Skeletal muscle satellite cell (primary cell): ENCODE data around the gene NR4A3.
"Not testable (repeated sequence)": the region's sequence is repeated elsewhere in the genome, so short reads cannot be mapped to it uniquely, and the experiment has no call there.

ENCODE experiments used
- H3K27me3 ChIP-seq: 2 replicates; pipeline ENCODE4 v1.7.0; 2013; ENCODE audit warnings: low read length; ENCODE audit not compliant: control insufficient read depth, insufficient read depth
- H3K36me3 ChIP-seq: 2 replicates; pipeline ENCODE4 v1.7.0; 2013; ENCODE audit warnings: mild to moderate bottlenecking, control low read depth, low read length; ENCODE audit not compliant: insufficient read depth
- H3K4me1 ChIP-seq: 2 replicates; pipeline ENCODE4 v1.7.0; 2013; ENCODE audit warnings: low read length; ENCODE audit not compliant: control insufficient read depth, insufficient read depth
- H3K4me2 ChIP-seq: 2 replicates; pipeline ENCODE4 v1.7.0; 2013; ENCODE audit warnings: mild to moderate bottlenecking, low read length
- H3K4me3 ChIP-seq: 2 replicates; pipeline ENCODE4 v1.7.0; 2013; ENCODE audit warnings: low read length
- H3K9ac ChIP-seq: 2 replicates; pipeline ENCODE4 v1.7.0; 2013; ENCODE audit warnings: mild to moderate bottlenecking, low read depth, low read length, moderate library complexity
- H3K9me3 ChIP-seq: replicated peaks from 2 replicates; pipeline ENCODE4 v1.7.0; 2013; ENCODE audit warnings: mild to moderate bottlenecking, control low read depth, low read length

NR4A3 gene

DNA sequence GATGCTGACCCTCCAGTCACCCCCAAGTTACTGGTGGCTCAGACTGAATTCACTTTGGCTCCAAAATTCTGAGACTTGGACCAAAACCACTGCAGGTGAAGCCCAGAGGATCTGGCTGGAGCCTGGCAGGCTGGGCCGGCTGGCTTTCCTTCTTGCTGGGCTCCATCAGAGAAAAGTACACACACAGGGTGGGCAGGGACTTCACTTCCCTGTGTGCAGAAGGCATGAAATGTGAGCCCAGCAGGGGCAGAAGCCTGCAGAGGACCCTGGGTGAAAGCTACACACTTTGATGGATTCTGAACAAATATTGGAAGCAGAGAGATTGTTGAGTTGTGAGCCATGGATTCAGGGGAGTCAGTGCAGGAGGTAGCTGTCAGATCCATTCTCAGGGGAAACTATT is 18.4 kb downstream of the NR4A3 start:
- no peak overlapping the region for H3K9ac ChIP-seq
- H3K4me3 ChIP-seq, result no peak overlapping the region
- H3K4me1 ChIP-seq, result no peaks in the 10 kb centered on the region
- no peak overlapping the region for H3K4me2 ChIP-seq
- no peaks in the 10 kb centered on the region for H3K36me3 ChIP-seq
- no peaks in the 10 kb centered on the region for H3K9me3 ChIP-seq
- H3K27me3 ChIP-seq, result no peaks in the 10 kb centered on the region

DNA sequence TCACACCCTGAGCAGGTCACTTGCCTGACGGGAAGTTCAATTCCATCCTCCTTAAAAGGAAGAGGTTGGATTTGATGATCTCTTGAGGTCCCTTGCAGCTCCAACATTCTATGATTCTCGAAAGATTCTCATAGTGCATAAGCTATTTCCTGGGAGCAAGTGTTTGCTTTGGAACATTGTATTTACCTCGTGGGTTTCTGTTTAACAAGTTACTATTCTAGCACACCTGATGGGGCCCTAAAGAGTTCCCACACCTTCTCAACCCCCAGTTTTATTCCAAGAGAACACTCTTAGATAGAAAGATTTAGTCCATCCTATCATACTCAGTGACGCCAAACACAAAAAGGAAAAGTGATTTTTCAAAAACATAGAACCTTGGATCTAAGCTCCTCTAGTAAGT is 23.4 kb downstream of the NR4A3 start:
- Histone ChIP-seq H3K36me3 (no peaks in the 10 kb centered on the region), H3K4me3 (no peak overlapping the region), H3K9ac (no peak overlapping the region), H3K9me3 (no peaks in the 10 kb centered on the region), H3K4me2 (no peak overlapping the region), H3K4me1 (no peaks in the 10 kb centered on the region), H3K27me3 (no peaks in the 10 kb centered on the region)

DNA sequence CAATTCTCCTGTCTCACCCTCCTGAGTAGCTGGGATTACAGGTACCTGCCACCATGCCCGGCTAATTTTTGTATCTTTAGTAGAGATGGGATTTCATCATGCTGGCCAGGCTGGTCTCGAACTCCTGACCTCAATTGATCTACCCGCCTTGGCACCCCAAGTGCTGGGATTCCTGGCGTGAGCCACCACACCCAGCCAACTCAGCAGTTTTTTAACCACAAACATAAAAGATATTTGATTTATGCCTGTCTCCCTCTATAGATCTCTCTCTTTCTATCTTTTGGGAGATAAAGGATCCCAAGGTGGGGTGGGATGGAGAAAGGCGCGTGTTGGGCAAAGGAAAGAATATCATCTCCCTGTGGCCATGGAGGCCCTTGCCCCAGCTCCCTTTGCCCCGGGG is 26.8 kb downstream of the NR4A3 start:
- H3K36me3 ChIP-seq, result no peaks in the 10 kb centered on the region
- no peak overlapping the region for H3K9ac ChIP-seq
- H3K4me1 ChIP-seq, result no peaks in the 10 kb centered on the region
- no peaks in the 10 kb centered on the region for H3K27me3 ChIP-seq
- H3K9me3 ChIP-seq, result no peaks in the 10 kb centered on the region
- no peak overlapping the region for H3K4me2 ChIP-seq
- H3K4me3 ChIP-seq, result no peak overlapping the region

DNA sequence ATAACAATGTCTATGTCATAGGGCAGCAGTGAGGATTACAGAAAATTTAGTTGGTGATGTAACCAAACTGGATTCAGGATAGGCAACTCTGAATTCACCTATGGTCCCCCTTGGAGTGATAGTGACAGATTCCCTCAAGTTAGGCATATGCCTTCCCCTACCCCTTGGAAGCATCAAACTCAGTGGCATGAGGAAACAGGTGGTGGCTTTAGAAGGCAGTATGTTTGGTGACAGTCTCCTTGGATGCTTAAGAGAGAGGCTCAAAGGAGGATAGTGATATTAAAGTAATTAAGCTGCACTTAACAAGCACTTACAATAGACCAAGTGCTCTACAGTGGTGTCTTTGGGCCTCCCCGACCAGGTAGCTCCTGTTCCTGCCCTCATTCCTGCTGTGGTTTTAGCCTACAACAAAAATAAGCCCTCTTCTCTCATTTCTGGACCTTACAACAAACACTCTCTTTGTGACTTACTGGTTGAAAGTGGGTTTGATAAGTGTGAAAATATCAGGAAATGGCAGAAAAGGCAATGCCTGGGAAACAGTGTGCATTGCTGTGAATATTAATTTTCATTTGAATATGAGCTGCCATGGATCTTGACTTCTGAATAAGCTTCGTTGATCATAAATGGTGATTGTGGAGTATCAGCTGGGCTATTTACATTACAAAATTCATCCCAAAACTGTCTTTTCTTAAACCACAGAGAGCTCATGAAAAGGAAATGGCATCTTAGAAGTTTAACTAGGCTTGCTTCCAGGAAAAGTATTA is 29.2 kb downstream of the NR4A3 start:
- Histone ChIP-seq H3K9ac (no peak overlapping the region), H3K4me3 (no peak overlapping the region), H3K4me2 (no peak overlapping the region)

DNA sequence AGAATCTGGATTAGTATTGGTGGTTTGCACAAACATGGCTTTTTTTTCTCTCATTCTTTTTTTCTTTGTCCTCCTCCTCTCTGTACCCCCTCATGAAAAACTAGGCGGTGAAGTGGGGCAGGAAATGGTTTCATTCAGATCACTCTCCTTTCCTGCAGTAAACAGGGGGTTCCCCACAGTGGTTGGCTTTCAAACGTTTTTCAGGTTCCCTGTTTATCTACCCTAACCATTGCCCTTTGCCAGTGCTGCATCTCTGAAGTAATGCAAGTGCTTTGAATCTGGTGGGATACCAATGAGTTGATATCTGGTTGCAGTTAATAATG is 29.8 kb downstream of the NR4A3 start:
- Histone ChIP-seq H3K4me2 (no peak overlapping the region), H3K4me1 (no peaks in the 10 kb centered on the region), H3K9me3 (no peaks in the 10 kb centered on the region), H3K27me3 (no peaks in the 10 kb centered on the region), H3K9ac (no peak overlapping the region), H3K4me3 (no peak overlapping the region), H3K36me3 (no peaks in the 10 kb centered on the region)

More for the DNA sequence above, 29.2 kb downstream of the NR4A3 start:
- Histone ChIP-seq H3K4me1 (no peaks in the 10 kb centered on the region), H3K9me3 (no peaks in the 10 kb centered on the region), H3K27me3 (no peaks in the 10 kb centered on the region), H3K36me3 (no peaks in the 10 kb centered on the region)

DNA sequence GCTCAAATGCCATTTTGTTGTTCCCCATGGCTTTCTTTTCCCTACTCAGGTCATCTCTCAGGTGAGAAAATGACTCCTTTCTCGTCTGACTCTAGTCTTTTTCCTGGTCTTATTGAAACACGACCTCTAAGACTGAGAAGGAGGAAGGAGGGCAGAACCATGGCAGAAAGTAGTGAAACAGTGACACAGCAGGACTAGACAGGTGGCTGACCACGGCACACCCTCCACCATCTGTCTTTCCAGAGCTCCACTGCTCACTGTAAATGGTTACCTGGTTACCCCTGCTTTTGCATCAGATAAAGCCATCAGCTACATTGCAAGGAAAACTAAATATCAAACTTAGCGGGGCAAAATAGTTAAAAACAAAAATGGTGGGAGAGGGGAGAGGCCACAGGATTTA is 30.9 kb downstream of the NR4A3 start:
- Histone ChIP-seq H3K9me3 (no peaks in the 10 kb centered on the region), H3K4me3 (no peak overlapping the region), H3K4me1 (no peaks in the 10 kb centered on the region), H3K36me3 (no peaks in the 10 kb centered on the region), H3K4me2 (no peak overlapping the region), H3K27me3 (no peaks in the 10 kb centered on the region), H3K9ac (no peak overlapping the region)

DNA sequence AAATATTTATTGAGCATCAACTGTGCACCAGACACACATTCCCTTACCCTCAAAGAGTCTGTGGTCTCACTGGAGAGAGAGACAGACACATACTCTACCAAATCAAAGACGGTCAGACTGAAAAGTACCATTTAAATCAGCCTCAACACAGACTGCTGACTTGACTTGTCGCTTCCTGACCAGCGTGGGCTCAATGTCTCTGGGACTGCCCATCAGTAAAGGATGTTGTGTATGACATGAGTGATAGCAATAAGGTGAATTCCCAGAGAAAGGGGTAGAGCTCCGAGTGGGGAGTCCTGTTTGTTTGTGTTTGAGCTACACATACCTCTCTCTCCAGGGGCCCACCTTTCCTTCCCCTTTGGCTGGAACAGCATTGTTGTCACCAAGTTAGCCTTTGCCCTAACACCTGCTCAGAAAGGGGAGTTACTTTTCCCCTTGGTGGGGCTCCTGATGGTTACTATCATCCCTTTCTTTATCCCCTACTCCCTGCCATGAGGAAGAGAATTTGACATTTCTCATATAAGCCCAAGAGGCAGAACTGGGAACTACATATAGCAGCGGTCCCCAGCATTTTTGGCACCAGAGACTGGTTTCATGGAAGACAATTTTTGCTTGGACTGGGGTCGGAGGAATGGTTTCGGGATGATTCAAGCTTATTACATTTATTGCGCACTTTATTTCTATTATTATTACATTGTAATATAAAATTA is 33.9 kb downstream of the NR4A3 start:
- no peaks in the 10 kb centered on the region for H3K9me3 ChIP-seq
- H3K4me3 ChIP-seq, result no peak overlapping the region
- no peaks in the 10 kb centered on the region for H3K4me1 ChIP-seq
- no peaks in the 10 kb centered on the region for H3K27me3 ChIP-seq
- H3K9ac ChIP-seq, result no peak overlapping the region
- no peaks in the 10 kb centered on the region for H3K36me3 ChIP-seq
- H3K4me2 ChIP-seq, result no peak overlapping the region

DNA sequence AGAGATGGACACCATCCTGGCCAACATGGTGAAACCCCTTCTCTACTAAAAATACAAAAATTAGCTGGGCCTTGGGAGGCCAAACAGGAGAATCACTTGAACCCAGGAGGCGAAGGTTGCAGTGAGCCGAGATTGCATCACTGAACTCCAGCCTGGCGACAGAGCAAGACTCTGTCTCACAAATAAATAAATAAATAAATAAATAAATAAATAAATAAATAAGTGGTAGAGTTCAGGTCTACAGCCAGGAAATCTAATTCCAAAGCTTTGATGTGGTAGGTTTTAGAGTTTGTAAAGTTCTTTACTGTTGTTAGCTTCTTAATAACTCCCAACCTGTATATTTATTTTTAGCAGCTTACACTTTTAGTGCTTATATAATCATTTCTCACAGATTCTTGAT is 35.9 kb downstream of the NR4A3 start:
- H3K27me3 ChIP-seq, H3K36me3 ChIP-seq, H3K4me2 ChIP-seq, H3K4me3 ChIP-seq, H3K9ac ChIP-seq, H3K4me1 ChIP-seq, H3K9me3 ChIP-seq: not testable (repeated sequence)

DNA sequence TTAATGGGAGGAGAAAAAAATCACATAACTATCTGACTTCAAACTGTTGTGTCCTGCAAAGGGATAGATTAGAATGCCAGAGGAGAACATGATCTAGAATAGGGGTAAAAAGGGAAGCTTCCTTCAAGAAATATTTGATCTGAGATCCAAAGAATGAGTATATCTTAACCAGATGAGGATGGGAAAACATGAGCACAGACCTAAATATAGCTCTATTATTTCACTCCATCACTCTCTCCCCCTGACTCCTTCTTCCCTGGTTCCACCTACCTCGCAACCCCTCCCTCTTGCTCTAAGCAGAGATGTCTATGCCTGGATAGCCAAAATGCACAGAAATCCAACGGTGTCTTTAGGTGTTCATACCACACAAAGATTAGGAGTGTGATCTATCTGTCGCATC is 36.4 kb downstream of the NR4A3 start:
- Histone ChIP-seq H3K4me2 (no peak overlapping the region), H3K27me3 (no peaks in the 10 kb centered on the region), H3K4me3 (no peak overlapping the region), H3K36me3 (no peaks in the 10 kb centered on the region), H3K4me1 (no peaks in the 10 kb centered on the region), H3K9me3 (no peaks in the 10 kb centered on the region), H3K9ac (no peak overlapping the region)

DNA sequence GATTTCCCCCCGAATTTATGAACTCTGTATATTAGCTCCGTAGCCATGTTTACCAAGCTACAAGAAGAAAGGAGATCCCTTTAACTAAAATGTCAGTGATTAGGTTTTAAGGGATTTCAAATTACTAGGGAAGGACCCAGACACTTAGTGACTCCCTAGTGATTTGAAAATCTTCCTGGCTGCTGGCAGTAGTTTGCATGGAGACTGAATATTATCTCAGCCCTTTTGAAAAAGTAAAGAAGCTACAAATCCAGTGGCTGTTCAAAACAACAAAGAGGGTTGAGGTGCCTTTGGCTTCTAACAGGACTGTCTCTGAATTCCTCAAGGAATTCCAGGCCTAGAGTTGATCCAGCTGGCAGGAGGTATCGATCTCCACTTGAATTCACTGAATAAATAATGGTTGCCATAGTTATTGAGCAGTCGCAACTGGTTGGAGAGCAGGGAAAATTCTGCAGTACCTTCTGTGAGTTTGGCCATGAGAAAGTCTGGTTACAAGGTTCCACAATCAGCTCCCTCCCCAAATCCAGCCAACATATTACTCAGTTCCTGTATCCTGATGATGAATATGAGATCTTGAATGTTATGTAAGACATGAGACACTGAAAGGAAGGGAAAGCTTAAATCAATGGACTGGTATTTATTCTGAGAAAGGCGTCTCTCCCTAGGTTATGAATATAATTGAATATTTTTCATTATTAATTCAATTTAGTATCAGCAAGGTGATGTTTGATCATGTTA is 37.7 kb downstream of the NR4A3 start:
- no peaks in the 10 kb centered on the region for H3K9me3 ChIP-seq
- H3K4me2 ChIP-seq, result no peak overlapping the region
- no peaks in the 10 kb centered on the region for H3K4me1 ChIP-seq
- H3K27me3 ChIP-seq, result no peaks in the 10 kb centered on the region
- H3K36me3 ChIP-seq, result no peaks in the 10 kb centered on the region
- no peak overlapping the region for H3K4me3 ChIP-seq
- no peak overlapping the region for H3K9ac ChIP-seq

DNA sequence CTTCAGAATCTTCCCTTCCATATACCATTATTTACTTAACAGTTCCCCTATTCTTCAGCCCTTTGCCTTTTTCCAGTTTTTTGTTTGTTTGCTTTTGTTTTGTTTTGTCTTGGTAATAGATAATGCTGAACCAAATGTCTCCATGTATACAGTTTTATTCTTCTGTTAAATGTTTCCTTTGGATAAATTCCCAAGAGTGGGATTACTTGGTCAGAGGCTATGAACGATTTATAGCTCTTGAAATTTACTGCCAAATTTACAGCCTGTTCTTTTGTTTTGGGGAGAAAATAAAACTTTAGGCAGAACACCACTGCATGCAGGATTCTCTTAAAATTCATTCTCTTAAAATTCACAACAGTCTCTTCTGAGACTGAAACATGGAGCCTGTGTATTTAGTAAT is 38.6 kb downstream of the NR4A3 start:
- no peaks in the 10 kb centered on the region for H3K36me3 ChIP-seq

More for the DNA sequence above, 38.6 kb downstream of the NR4A3 start:
- Histone ChIP-seq H3K9ac (no peak overlapping the region), H3K4me1 (no peaks in the 10 kb centered on the region), H3K27me3 (no peaks in the 10 kb centered on the region), H3K4me2 (no peak overlapping the region), H3K9me3 (no peaks in the 10 kb centered on the region), H3K4me3 (no peak overlapping the region)
